Activated naive CD4-positive, alpha-beta T cell treated with anti-CD3 and anti-CD28 coated beads, Interleukin-2, amount 10 ng/mL, durations not matched to agents 7 days and 5 days (primary cell): ENCODE data around the gene AMELX.

Source experiments
- CTCF ChIA-PET: fragments of 350-600 bp; sonication (Branson Sonifier 250); formaldehyde crosslinking; loops from one replicate; lab custom pipeline; 2021; ENCODE audit warnings: antibody characterized with exemption; lab: Charles Lee
- DNase-seq: peaks from one replicate; pipeline ENCODE4 v3.0.0-alpha.2; 2020
- H3K27ac Mint-ChIP-seq: one replicate; pipeline ENCODE4 v1.8.0; 2021; ENCODE audit warnings: mild to moderate bottlenecking, moderate library complexity, mixed read lengths
- H3K27me3 Mint-ChIP-seq: one replicate; pipeline ENCODE4 v1.8.0; 2021; ENCODE audit warnings: mild to moderate bottlenecking, mixed read lengths
- H3K36me3 Mint-ChIP-seq: one replicate; pipeline ENCODE4 v1.8.0; 2021; ENCODE audit warnings: mixed read lengths
- H3K4me1 Mint-ChIP-seq: one replicate; pipeline ENCODE4 v1.8.0; 2021; ENCODE audit warnings: mixed read lengths
- H3K4me3 Mint-ChIP-seq: one replicate; pipeline ENCODE4 v1.8.0; 2021; ENCODE audit warnings: mild to moderate bottlenecking, moderate library complexity, mixed read lengths
- H3K9me3 Mint-ChIP-seq: one replicate; pipeline ENCODE4 v1.8.0; 2021; ENCODE audit warnings: mixed read lengths

The AMELX gene

GRCh38 chrX:11334165-11334564, 41.0 kb downstream of the AMELX start:
- Mint-ChIP-seq H3K9me3 (no peaks in the 10 kb centered on the region), H3K36me3 (no peaks in the 10 kb centered on the region), H3K27me3 (no peaks in the 10 kb centered on the region), H3K4me3 (no peak overlapping the region), H3K27ac (no peak overlapping the region), H3K4me1 (no peaks in the 10 kb centered on the region)
- CTCF ChIA-PET = no interaction called here
- DNase-seq = no peak

GRCh38 chrX:11336201-11336600, 43.0 kb downstream of the AMELX start:
- no peaks in the 10 kb centered on the region for H3K36me3 Mint-ChIP-seq
- no peaks in the 10 kb centered on the region for H3K27me3 Mint-ChIP-seq
- no peaks in the 10 kb centered on the region for H3K4me1 Mint-ChIP-seq

GRCh38 chrX:11337292-11338009, 44.2 kb downstream of the AMELX start:
- no peak overlapping the region for H3K4me3 Mint-ChIP-seq
- H3K4me1 Mint-ChIP-seq = no peaks in the 10 kb centered on the region
- H3K27ac Mint-ChIP-seq = no peak overlapping the region
- no peaks in the 10 kb centered on the region for H3K36me3 Mint-ChIP-seq
- DNase-seq = no peak
- no peaks in the 10 kb centered on the region for H3K27me3 Mint-ChIP-seq
- H3K9me3 Mint-ChIP-seq = no peaks in the 10 kb centered on the region
- CTCF ChIA-PET = no interaction called here

More at GRCh38 chrX:11336201-11336600, 43.0 kb downstream of the AMELX start:
- Mint-ChIP-seq H3K4me3 (no peak overlapping the region), H3K9me3 (no peaks in the 10 kb centered on the region), H3K27ac (no peak overlapping the region)
- CTCF ChIA-PET = no interaction called here
- no peak for DNase-seq

DNA sequence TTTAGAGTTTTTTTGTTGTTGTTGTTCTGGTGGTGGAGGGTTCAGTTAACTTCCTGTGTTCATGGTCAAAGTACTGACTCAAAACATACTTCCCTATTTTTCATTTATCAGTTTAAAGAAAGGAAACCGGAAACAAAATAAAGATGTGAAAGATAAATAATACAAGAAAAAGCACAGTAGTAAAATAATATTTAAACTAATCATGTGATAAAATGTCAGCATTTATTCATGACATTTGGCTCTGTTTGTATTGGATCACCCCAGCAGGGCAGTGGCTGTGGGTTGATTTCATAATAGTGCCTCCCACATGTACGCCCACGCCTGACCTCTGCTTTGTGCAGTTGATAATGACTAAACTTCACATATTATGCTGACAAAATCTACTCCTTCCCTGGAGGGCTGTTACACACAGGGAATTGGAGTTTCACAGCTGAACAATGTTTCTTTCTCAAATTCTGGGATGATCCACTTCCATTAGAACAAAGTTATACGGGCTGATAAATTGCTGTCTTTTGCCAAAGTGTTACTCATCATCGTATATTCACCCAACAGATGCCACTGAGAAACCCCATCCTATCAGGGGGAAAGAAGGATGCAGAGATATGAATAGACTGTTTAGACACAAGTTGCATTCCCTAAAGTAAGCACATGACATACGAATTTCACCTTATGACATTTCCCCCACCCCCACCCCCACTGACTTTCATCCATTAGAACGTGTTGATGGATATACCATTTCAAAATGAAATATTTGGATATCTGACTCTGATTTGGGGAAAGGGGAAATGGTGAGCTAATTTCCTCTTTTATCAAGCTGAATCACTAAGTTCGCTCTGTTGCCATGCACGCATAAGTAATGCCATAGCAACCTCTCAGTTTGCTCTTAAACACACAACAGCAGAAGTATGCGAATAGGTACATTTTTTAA, 48.3 kb downstream of the AMELX start:
- CTCF ChIA-PET = no interaction called here
- DNase-seq = no peak
- no peak overlapping the region for H3K27ac Mint-ChIP-seq
- no peaks in the 10 kb centered on the region for H3K27me3 Mint-ChIP-seq
- no peaks in the 10 kb centered on the region for H3K9me3 Mint-ChIP-seq
- H3K36me3 Mint-ChIP-seq = no peaks in the 10 kb centered on the region
- H3K4me3 Mint-ChIP-seq = no peak overlapping the region
- no peaks in the 10 kb centered on the region for H3K4me1 Mint-ChIP-seq

DNA sequence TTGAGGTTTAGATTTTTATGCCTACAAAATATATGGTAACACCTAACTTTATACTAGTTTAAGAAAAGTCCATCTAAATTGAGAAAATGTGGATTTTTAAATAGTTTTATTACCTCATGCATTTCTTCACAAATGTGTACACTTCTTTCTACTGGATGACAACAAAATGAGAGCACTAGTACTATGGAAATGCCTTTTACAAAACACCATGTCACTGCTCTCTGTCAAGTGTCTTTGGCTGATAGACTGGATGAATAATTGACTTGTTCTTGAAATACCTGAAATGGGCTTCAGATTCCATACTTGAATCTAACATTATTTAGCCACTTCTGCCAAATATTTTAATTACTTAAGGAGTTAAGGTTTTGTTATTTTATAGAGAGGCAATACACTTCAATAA, 49.5 kb downstream of the AMELX start:
- CTCF ChIA-PET = no interaction called here
- no peak overlapping the region for H3K27ac Mint-ChIP-seq
- no peak overlapping the region for H3K4me3 Mint-ChIP-seq
- H3K36me3 Mint-ChIP-seq = no peaks in the 10 kb centered on the region
- H3K4me1 Mint-ChIP-seq = no peaks in the 10 kb centered on the region
- H3K27me3 Mint-ChIP-seq = no peaks in the 10 kb centered on the region
- no peaks in the 10 kb centered on the region for H3K9me3 Mint-ChIP-seq
- no peak for DNase-seq

DNA sequence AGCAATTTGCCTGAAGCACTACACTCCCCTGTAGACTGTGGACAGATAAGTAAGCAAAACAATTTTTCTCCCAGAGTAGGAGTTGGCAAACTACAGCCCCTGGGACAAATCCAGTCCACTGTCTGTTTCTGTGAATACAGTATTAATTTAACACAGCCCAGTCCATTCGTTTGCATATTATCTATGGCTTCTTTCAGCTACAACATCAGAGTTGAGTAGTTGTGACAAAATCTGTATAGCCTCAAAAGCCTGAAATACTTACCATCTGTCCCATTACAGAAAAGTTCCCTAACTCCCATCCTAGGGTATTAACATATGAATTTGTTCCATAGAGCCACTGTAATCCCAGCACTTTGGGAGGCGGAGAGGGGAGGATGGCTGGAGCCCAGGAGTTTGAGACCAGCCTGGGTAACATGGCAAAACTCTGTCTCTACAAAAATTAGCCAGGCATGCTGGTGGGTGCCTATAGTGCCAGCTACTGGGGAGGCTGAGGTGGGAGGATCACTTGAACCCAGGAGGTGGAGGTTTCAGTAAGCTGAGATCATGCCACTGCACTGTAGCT, 53.0 kb downstream of the AMELX start:
- Mint-ChIP-seq H3K27ac (no peak overlapping the region), H3K4me1 (no peaks in the 10 kb centered on the region), H3K9me3 (no peaks in the 10 kb centered on the region), H3K36me3 (no peaks in the 10 kb centered on the region), H3K27me3 (no peaks in the 10 kb centered on the region), H3K4me3 (no peak overlapping the region)
- no peak for DNase-seq
- CTCF ChIA-PET = no interaction called here

- Mint-ChIP-seq H3K9me3 (no peaks in the 10 kb centered on the region), H3K36me3 (no peaks in the 10 kb centered on the region), H3K27ac (no peak overlapping the region), H3K27me3 (no peaks in the 10 kb centered on the region), H3K4me3 (no peak overlapping the region), H3K4me1 (no peaks in the 10 kb centered on the region)
- CTCF ChIA-PET = no interaction called here
- DNase-seq = no peak
Observed at GRCh38 chrX:11347300-11347699, 54.1 kb downstream of the AMELX start.

DNA sequence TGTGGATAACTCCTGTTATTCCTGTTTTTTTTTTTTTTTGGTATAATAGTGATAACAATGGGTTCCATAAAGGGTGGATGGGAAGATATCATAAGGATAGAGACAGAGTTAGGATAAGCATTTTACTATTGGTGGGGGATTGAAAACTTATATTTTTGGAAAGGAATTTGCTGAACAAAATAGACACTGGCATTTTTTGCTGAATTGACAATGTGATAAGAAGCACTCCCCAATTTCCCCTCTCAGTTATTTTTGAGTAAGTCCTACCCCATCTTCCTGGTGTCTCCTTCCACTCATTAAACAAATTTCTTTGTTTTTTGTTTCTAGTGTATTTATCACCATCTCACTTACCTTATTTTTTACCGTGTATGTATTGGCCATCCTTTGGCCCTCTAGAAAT, 55.8 kb downstream of the AMELX start:
- no peaks in the 10 kb centered on the region for H3K36me3 Mint-ChIP-seq
- no peak for DNase-seq
- H3K4me1 Mint-ChIP-seq = no peaks in the 10 kb centered on the region
- H3K27me3 Mint-ChIP-seq = no peaks in the 10 kb centered on the region
- CTCF ChIA-PET = no interaction called here
- no peak overlapping the region for H3K4me3 Mint-ChIP-seq
- H3K9me3 Mint-ChIP-seq = no peaks in the 10 kb centered on the region
- no peak overlapping the region for H3K27ac Mint-ChIP-seq

GRCh38 chrX:11349661-11350337, 56.6 kb downstream of the AMELX start:
- CTCF ChIA-PET = no interaction called here
- no peak overlapping the region for H3K4me3 Mint-ChIP-seq
- no peak overlapping the region for H3K27ac Mint-ChIP-seq
- H3K36me3 Mint-ChIP-seq = no peaks in the 10 kb centered on the region
- no peaks in the 10 kb centered on the region for H3K27me3 Mint-ChIP-seq
- DNase-seq = no peak
- H3K9me3 Mint-ChIP-seq = no peaks in the 10 kb centered on the region
- no peaks in the 10 kb centered on the region for H3K4me1 Mint-ChIP-seq
